ENCODE results near the gene SIX3. TPM values are rescaled to one million over a fixed set of nuclear protein-coding genes. Genes with fewer than 3 reads are reported as not detected.

The SIX3 gene
- total and polyA plus RNA-seq, 2 of the 4 experiments (the other 2 are of a cell fraction): not detected

DNA sequence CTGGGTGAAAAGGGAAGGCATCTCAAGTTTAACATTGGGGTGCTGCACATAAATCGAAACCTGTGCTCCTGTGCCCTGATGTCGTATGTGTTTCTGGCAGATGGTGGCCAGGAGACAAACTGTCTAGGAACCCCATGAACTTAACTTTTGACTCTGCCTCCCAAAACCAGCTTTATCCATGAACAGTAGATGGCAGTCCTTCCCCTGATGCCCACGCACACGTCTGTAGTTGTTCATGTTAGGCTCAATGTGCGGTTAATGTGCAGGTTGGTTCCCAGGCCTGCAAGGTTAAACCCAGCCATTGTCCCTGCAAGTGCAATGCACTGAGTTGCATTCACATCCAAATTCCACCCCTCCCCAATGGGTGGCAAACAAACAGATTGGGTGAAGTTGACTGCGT is 44.1 kb upstream of the SIX3 start:
- TF ChIP-seq RCOR1 (IDR thresholded peaks at IDR 0.05; ENCODE audit: insufficient replicate concordance, low read length) (no peak), RAD21 (IDR thresholded peaks at IDR 0.05; ENCODE audit: low read length) (no peak), RFX5 (IDR thresholded peaks at IDR 0.05; ENCODE audit: low read depth, low read length) (no peak), POLR2A (IDR thresholded peaks at IDR 0.05; ENCODE audit: low read depth, low read length) (no peak), MAZ (IDR thresholded peaks at IDR 0.05; ENCODE audit: borderline replicate concordance, low read depth, low read length) (no peak), MXI1 (IDR thresholded peaks at IDR 0.05; ENCODE audit: borderline replicate concordance, low read depth, low read length) (no peak), NFE2L2 (IDR thresholded peaks at IDR 0.05; ENCODE audit: low read depth, low read length) (no peak), BHLHE40 (IDR thresholded peaks at IDR 0.05; ENCODE audit: low read depth, low read length) (no peak)
- TF ChIP-seq, protein P1, sequence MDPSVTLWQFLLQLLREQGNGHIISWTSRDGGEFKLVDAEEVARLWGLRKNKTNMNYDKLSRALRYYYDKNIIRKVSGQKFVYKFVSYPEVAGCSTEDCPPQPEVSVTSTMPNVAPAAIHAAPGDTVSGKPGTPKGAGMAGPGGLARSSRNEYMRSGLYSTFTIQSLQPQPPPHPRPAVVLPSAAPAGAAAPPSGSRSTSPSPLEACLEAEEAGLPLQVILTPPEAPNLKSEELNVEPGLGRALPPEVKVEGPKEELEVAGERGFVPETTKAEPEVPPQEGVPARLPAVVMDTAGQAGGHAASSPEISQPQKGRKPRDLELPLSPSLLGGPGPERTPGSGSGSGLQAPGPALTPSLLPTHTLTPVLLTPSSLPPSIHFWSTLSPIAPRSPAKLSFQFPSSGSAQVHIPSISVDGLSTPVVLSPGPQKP (IDR thresholded peaks at IDR 0.05; ENCODE audit: borderline replicate concordance, low read depth, low read length): no peak
- TF ChIP-seq, protein P2, sequence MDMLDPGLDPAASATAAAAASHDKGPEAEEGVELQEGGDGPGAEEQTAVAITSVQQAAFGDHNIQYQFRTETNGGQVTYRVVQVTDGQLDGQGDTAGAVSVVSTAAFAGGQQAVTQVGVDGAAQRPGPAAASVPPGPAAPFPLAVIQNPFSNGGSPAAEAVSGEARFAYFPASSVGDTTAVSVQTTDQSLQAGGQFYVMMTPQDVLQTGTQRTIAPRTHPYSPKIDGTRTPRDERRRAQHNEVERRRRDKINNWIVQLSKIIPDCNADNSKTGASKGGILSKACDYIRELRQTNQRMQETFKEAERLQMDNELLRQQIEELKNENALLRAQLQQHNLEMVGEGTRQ (IDR thresholded peaks at IDR 0.05; ENCODE audit: low read depth, low read length): no peak
- TF ChIP-seq, protein P3, sequence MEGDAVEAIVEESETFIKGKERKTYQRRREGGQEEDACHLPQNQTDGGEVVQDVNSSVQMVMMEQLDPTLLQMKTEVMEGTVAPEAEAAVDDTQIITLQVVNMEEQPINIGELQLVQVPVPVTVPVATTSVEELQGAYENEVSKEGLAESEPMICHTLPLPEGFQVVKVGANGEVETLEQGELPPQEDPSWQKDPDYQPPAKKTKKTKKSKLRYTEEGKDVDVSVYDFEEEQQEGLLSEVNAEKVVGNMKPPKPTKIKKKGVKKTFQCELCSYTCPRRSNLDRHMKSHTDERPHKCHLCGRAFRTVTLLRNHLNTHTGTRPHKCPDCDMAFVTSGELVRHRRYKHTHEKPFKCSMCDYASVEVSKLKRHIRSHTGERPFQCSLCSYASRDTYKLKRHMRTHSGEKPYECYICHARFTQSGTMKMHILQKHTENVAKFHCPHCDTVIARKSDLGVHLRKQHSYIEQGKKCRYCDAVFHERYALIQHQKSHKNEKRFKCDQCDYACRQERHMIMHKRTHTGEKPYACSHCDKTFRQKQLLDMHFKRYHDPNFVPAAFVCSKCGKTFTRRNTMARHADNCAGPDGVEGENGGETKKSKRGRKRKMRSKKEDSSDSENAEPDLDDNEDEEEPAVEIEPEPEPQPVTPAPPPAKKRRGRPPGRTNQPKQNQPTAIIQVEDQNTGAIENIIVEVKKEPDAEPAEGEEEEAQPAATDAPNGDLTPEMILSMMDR (conservative IDR thresholded peaks at IDR 0.05; ENCODE audit: low read depth, low read length): no peak
- H3K18ac ChIP-seq (ENCODE audit: low read depth, low read length): no peak overlapping the region
- H4K20me1 ChIP-seq (ENCODE audit: insufficient read depth, low read length): no peaks in the 10 kb centered on the region
- H3K27me3 ChIP-seq (ENCODE audit: control insufficient read depth, insufficient read depth, low read length): peaks cover 12% of the 10 kb centered on the region
- H3K79me1 ChIP-seq (ENCODE audit: low read depth in 1 of 2, low read length in 2 of 2): no peaks in the 10 kb centered on the region
- DNase-seq: no peak
- no peak overlapping the region for H3K4me3 ChIP-seq (ENCODE audit: insufficient read depth, low read depth, low read length)
- in situ Hi-C loops (cut with MboI; ENCODE audit: low sequenced_read_pairs) (no loop called here), dilution Hi-C loops (cut with HindIII; ENCODE audit: low sequenced_read_pairs, unreplicated experiment) (no loop called here), intact Hi-C loops (cut with micrococcal nuclease) (no loop called here)
- no peak overlapping the region for H4K91ac ChIP-seq (ENCODE audit: insufficient read depth, low read depth, low read length)
- H2BK120ac ChIP-seq (ENCODE audit: low read depth, low read length): no peak overlapping the region
- H4K8ac ChIP-seq (ENCODE audit: low read depth in 2 of 2, low read length in 2 of 2): no peak overlapping the region
- H3K4me1 ChIP-seq (ENCODE audit: control insufficient read depth, insufficient read depth, low read length): no peaks in the 10 kb centered on the region
- no peak overlapping the region for H3K27ac ChIP-seq (ENCODE audit: insufficient read depth, low read length)
- H3K36me3 ChIP-seq (ENCODE audit: control insufficient read depth, insufficient read depth, low read length): no peaks in the 10 kb centered on the region
- WGBS, 2 experiments (ENCODE audit: extremely low coverage in 2 of 2, insufficient read length in 1 of 2): no CpG with 5 or more reads among the region's 6 CpGs
- no peak overlapping the region for H2BK5ac ChIP-seq (ENCODE audit: low read depth, low read length, poor library complexity, severe bottlenecking)
- H3K9me1 ChIP-seq (ENCODE audit: insufficient read depth, low read length): no peaks in the 10 kb centered on the region
- H3K23ac ChIP-seq (ENCODE audit: low read depth, low read length): no peak overlapping the region
- H4K5ac ChIP-seq (ENCODE audit: low read depth, low read length): no peak overlapping the region
- ChIA-PET POLR2A (ENCODE audit: unreplicated experiment) (no interaction called here), CTCF (no interaction called here)
- H2AK9ac ChIP-seq (replicated peaks; ENCODE audit: low read depth, low read length, poor library complexity): no peak overlapping the region
- no TSS peak for BruUV-seq (replicated peaks)
- H2BK20ac ChIP-seq (ENCODE audit: low read depth, low read length): no peak overlapping the region
- H2AK5ac ChIP-seq (ENCODE audit: low read depth, low read length): no peak overlapping the region
- H3K14ac ChIP-seq (replicated peaks; ENCODE audit: low read depth, low read length): no peak overlapping the region
- H3K56ac ChIP-seq (ENCODE audit: extremely low read depth, insufficient read depth, low read length): no peak overlapping the region
- no peak overlapping the region for H3K9ac ChIP-seq (ENCODE audit: low read depth, low read length)
- no peak overlapping the region for H3K4me2 ChIP-seq (ENCODE audit: low read depth, low read length)
- no peak for ATAC-seq (ENCODE audit: low read depth)
- no peak overlapping the region for H3K4ac ChIP-seq (ENCODE audit: low read depth, low read length)
- no peak overlapping the region for H2AFZ ChIP-seq (replicated peaks; ENCODE audit: low read length, poor library complexity)
- no peaks in the 10 kb centered on the region for H3K9me3 ChIP-seq (ENCODE audit: control insufficient read depth, insufficient read depth, low read length)
- no peak overlapping the region for H2BK15ac ChIP-seq (ENCODE audit: low read depth, low read length)
